Pancreas (tissue), 10 donors: Measurements from ENCODE around the gene TTLL12. TPM values are rescaled to one million over a fixed set of nuclear protein-coding genes. Genes with fewer than 3 reads are reported as not detected.

Source experiments
- ATAC-seq, 4 donors: fragments of 200-7000 bp; cut with Tn5 transposase; one replicate each; pipeline versions ENCODE4 v1.8.0 to v1.9.1; 2020; ENCODE audit warnings: mild to moderate bottlenecking in 4 of 4, moderate library complexity in 4 of 4
- DNase-seq, 6 donors: peaks; one replicate each; pipeline ENCODE4 v3.0.0-alpha.2; 2020
- FAIRE-seq: peaks from 2 replicates; lab custom pipeline; 2012; peaks lifted over from hg19 to GRCh38; lab: Jason Lieb, UNC
- H3K27ac ChIP-seq, 4 donors: fragments of 200-600 bp; sonication (generic); 1 replicate in 3 of 4; 2 replicates in 1 of 4; pipeline versions ENCODE4 v1.5.0 to v1.8.0; 2020
- H3K27me3 ChIP-seq, 4 donors: fragments of 200-600 bp; one replicate each; pipeline ENCODE4 v1.8.0; 2021
- H3K36me3 ChIP-seq, 3 donors: fragments of 200-600 bp; sonication (generic) in 1 of 3; one replicate each; pipeline versions ENCODE4 v1.5.0 to v1.8.0; 2020 to 2021
- H3K4me1 ChIP-seq, 3 donors: fragments of 200-600 bp; one replicate each; pipeline ENCODE4 v1.8.0; 2021
- H3K4me3 ChIP-seq, 4 donors: fragments of 200-600 bp; sonication (generic) in 2 of 4; one replicate each; pipeline versions ENCODE4 v1.5.0 to v1.8.0; 2020 to 2021
- H3K9me3 ChIP-seq, 4 donors: fragments of 200-600 bp; one replicate each; pipeline ENCODE4 v1.8.0; 2021
- CTCF ChIP-seq, 4 donors: fragments of 200-600 bp; sonication (generic) in 3 of 4; IDR thresholded peaks; one replicate each; pipeline versions ENCODE4 v1.5.0 to v1.8.0; 2021; ENCODE audit warnings: antibody characterized with exemption in 4 of 4
- WGBS, 2 donors: extraction: QIAGEN DNeasy Blood & Tissue Kit; methylation state at CpG; one replicate each; pipeline ENCODE4 v1.1.7; 2013; 5-methylcytosine and 5-hydroxymethylcytosine counted together
- intact Hi-C, 3 donors: fragments of 100-400 bp; cut with DNase I; formaldehyde crosslinking; loops; one replicate each; pipeline versions ENCODE4 v1.11.1 to v1.14.2; 2022
- polyA plus RNA-seq, 2 donors: library from polyadenylated mRNA; stranded (reverse); fragments of 200-250 nt; gene quantifications; one replicate each; pipeline ENCODE4 v1.2.3, GENCODE V29; 2013
- total RNA-seq, 6 donors: library from RNA; stranded (reverse); fragmentation: NEBNext Ultra II Directional in 4 of 6; extraction: Animal tissue kit (Norgen Biotek cat#: 25700) in 4 of 6; gene quantifications; one replicate each; pipeline versions ENCODE4 v1.2.1 to v1.2.4, GENCODE V29; 2021 to 2023
- donor health status: healthy with polysubstance abuse.
- donor health status: DM: no; HTN: no; CAD: no; lungs with moderate emphysema.
- donor health status: DM: no; HTN: no; CAD: no.
- donor health status: control.
- donor health status: control.
- donor health status: Bipolar disorder and iron deficiency.
- donor health status: DM: yes; HTN: yes; CAD: no.
- donor health status: DM: no; HTN: no; CAD: no.
- donor health status: DM: no; HTN: no; CAD: no.
- donor health status: DM: yes; HTN: yes; CAD: no.

Gene TTLL12
- total and polyA plus RNA-seq, 8 donors: 10.6 to 22.2 (median 14.3) TPM

- FAIRE-seq: no peak
- Histone ChIP-seq H3K4me3 (no peak overlapping the region), H3K4me1 (no peaks in the 10 kb centered on the region), H3K27ac (no peak overlapping the region), H3K36me3 (peaks cover 0 to 17% (median 12%) of the 10 kb centered on the region in 3 donors), H3K27me3 (no peaks in the 10 kb centered on the region), H3K9me3 (no peaks in the 10 kb centered on the region)
- 87 to 92% methylated on average over 9 of the region's 9 CpGs for WGBS, 2 donors
- no peak for TF ChIP-seq CTCF (IDR thresholded peaks at IDR 0.05)
- no peak for DNase-seq
- intact Hi-C loops: no loop called here
- no peak for ATAC-seq
Measured at GRCh38 chr22:43170131-43170480, 16.8 kb downstream of the TTLL12 start.

GRCh38 chr22:43169310-43170130 is 17.4 kb downstream of the TTLL12 start:
- DNase-seq: no peak
- Histone ChIP-seq H3K9me3 (no peaks in the 10 kb centered on the region), H3K27ac (no peak overlapping the region), H3K4me1 (no peaks in the 10 kb centered on the region), H3K36me3 (peaks cover 0 to 14% (median 12%) of the 10 kb centered on the region in 3 donors), H3K27me3 (no peaks in the 10 kb centered on the region), H3K4me3 (no peak overlapping the region)
- FAIRE-seq: no peak
- 90 to 94% methylated on average over 23 of the region's 23 CpGs for WGBS, 2 donors
- no peak for ATAC-seq
- TF ChIP-seq CTCF (IDR thresholded peaks at IDR 0.05): no peak
- intact Hi-C loops: no loop called here

- Histone ChIP-seq H3K27me3 (no peaks in the 10 kb centered on the region), H3K27ac (no peak overlapping the region), H3K4me1 (no peaks in the 10 kb centered on the region), H3K4me3 (no peak overlapping the region), H3K9me3 (no peaks in the 10 kb centered on the region), H3K36me3 (peaks cover 0 to 6% (median 6%) of the 10 kb centered on the region in 3 donors)
- ATAC-seq (peak in 1 of 4 donors; percentile 23), FAIRE-seq (no peak), DNase-seq (peak in 1 of 6 donors; percentile 58)
- no peak for TF ChIP-seq CTCF (IDR thresholded peaks at IDR 0.05)
- intact Hi-C loops: no loop called here
- WGBS, 2 donors: 86 to 91% methylated on average over 21 to 25 of the region's 25 CpGs
Measured at GRCh38 chr22:43168471-43169309, 18.2 kb downstream of the TTLL12 start.

- ATAC-seq (no peak), FAIRE-seq (no peak), DNase-seq (no peak)
- WGBS, 2 donors: 89 to 92% methylated on average over 19 of the region's 19 CpGs
- Histone ChIP-seq H3K9me3 (no peaks in the 10 kb centered on the region), H3K27me3 (no peaks in the 10 kb centered on the region), H3K27ac (no peak overlapping the region), H3K4me3 (no peak overlapping the region), H3K36me3 (no peaks in the 10 kb centered on the region), H3K4me1 (no peaks in the 10 kb centered on the region)
- intact Hi-C loops: no loop called here
- no peak for TF ChIP-seq CTCF (IDR thresholded peaks at IDR 0.05)
Measured at GRCh38 chr22:43167001-43167589, 19.8 kb downstream of the TTLL12 start.
